SU-DHL-6 (cell line): ENCODE results near the gene SH2B2.

ENCODE experiments used
- H2AFZ ChIP-seq: fragments of 200-600 bp; sonication (generic); 2 replicates; pipeline ENCODE4 v1.6.1; 2014; ENCODE audit warnings: low read depth, mild to moderate bottlenecking, moderate library complexity, mixed read lengths, antibody characterized with exemption, low read length; ENCODE audit not compliant: severe bottlenecking
- H3F3A ChIP-seq: fragments of 200-600 bp; shearing (Covaris generic); 2 replicates; pipeline ENCODE4 v1.6.0; 2016; ENCODE audit warnings: antibody characterized with exemption, mild to moderate bottlenecking; ENCODE audit not compliant: insufficient read depth
- H3K27ac ChIP-seq: fragments of 200-600 bp; sonication (generic); 2 replicates; pipeline ENCODE4 v1.5.1; 2016; ENCODE audit warnings: low read depth, mild to moderate bottlenecking, low read length, moderate library complexity, mixed read lengths
- H3K27me3 ChIP-seq: fragments of 200-600 bp; sonication (generic), shearing (Covaris generic); 2 replicates; pipeline ENCODE4 v1.6.0; 2014; ENCODE audit warnings: mild to moderate bottlenecking, low read length
- H3K36me3 ChIP-seq: fragments of 200-600 bp; sonication (generic); 2 replicates; pipeline ENCODE4 v1.6.1; 2014; ENCODE audit warnings: mild to moderate bottlenecking, low read length, mixed read lengths
- H3K4me2 ChIP-seq: fragments of 300-600, 200-600 bp; shearing (Covaris generic), sonication (generic); 2 replicates; pipeline ENCODE4 v1.6.0; 2014; ENCODE audit warnings: low read length, low read depth, mild to moderate bottlenecking; ENCODE audit not compliant: poor library complexity, severe bottlenecking
- H3K4me3 ChIP-seq: fragments of 200-600 bp; sonication (generic); 2 replicates; pipeline ENCODE4 v1.5.1; 2014; ENCODE audit warnings: antibody characterized with exemption, low read length, mild to moderate bottlenecking, mixed read lengths; ENCODE audit not compliant: insufficient read depth, poor library complexity, severe bottlenecking
- H3K79me2 ChIP-seq: fragments of 200-600 bp; sonication (generic); 2 replicates; pipeline ENCODE4 v1.6.1; 2014; ENCODE audit warnings: mild to moderate bottlenecking, low read length, moderate library complexity; ENCODE audit not compliant: insufficient read depth
- H3K9ac ChIP-seq: fragments of 200-600 bp; sonication (generic); 2 replicates; pipeline ENCODE4 v1.7.0; 2014; ENCODE audit warnings: mild to moderate bottlenecking, low read length
- H3K9me2 ChIP-seq: fragments of 200-600 bp; sonication (generic); replicated peaks from 2 replicates; pipeline ENCODE4 v1.6.1; 2014; ENCODE audit warnings: low read length; ENCODE audit not compliant: insufficient read depth
- H3K9me3 ChIP-seq: fragments of 200-600 bp; sonication (generic); 2 replicates; pipeline ENCODE4 v1.6.1; 2014; ENCODE audit warnings: low read length, mixed read lengths; ENCODE audit not compliant: insufficient read depth
- H4K20me1 ChIP-seq: fragments of 200-600 bp; sonication (generic); 2 replicates; pipeline ENCODE4 v1.6.1; 2014; ENCODE audit warnings: low read depth, mild to moderate bottlenecking, antibody characterized with exemption, low read length, moderate library complexity, mixed read lengths
- CTCF ChIP-seq: fragments of 200-600 bp; sonication (generic); IDR thresholded peaks from one replicate; pipeline ENCODE4 v1.5.1; 2017; ENCODE audit warnings: antibody characterized with exemption, mild to moderate bottlenecking, low read length, moderate library complexity; ENCODE audit not compliant: insufficient read depth, poor library complexity, severe bottlenecking
- EZH2phosphoT487 ChIP-seq: fragments of 200-600 bp; sonication (generic), shearing (Covaris generic); conservative IDR thresholded peaks from 2 replicates; pipeline ENCODE4 v1.6.1; 2018; ENCODE audit warnings: mild to moderate bottlenecking, antibody characterized with exemption, low read length, moderate library complexity, mixed read lengths

SH2B2 gene

DNA sequence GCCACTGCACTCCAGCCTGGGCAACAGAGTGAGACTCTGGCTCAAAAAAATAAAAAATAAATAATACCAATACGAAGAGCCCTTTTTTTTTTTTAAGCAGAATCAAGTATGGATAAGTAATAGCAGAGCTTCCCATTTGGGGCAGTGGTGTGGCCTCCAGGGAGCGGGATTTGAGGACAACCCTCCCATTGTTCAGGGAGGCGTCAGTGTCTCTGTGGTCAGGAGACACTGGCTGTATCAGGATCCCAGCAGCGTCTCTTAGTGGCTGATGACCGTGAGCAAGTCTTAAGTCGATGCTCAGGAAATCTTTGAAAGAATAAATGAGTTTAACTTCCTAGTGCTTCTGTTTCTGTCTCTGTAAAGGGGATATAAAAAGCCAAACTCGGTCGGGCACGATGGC, 25.2 kb upstream of the SH2B2 start:
- Histone ChIP-seq H3K9me2 (no peaks in the 10 kb centered on the region), H3K79me2 (no peaks in the 10 kb centered on the region), H3K4me2 (no peak overlapping the region), H3K36me3 (no peaks in the 10 kb centered on the region), H3K4me3 (no peak overlapping the region), H3K27me3 (no peaks in the 10 kb centered on the region), H3F3A (0 out of 2 replicates have a peak, but pooled peaks cover 3% of the 10 kb centered on the region), H3K9ac (no peak overlapping the region), H3K9me3 (no peaks in the 10 kb centered on the region), H4K20me1 (no peaks in the 10 kb centered on the region; the same call in 1 of the 2 replicates), H2AFZ (no peak overlapping the region), H3K27ac (no peak overlapping the region)
- no peak for TF ChIP-seq EZH2phosphoT487
- TF ChIP-seq CTCF = no peak

DNA sequence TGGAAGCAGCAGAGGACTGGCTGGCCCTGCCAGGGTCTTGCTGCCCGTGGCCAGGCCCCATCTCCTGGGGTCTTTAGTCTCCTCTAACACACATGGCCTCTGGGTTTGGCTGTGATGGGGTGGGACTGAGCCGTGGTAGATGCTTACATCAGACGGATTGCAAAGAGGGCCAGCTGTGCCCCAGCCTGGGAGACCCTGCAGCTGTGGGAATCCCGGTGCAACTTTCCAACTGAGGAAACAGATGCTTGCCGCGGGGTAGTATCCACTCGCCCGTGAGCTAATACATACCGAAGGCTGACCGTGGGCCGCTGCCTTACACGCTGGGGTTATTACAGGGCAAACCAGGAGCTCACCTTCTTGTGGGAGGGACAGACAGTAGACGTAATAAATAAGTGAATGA, 24.1 kb upstream of the SH2B2 start:
- Histone ChIP-seq H3K9ac (no peak overlapping the region), H3K9me2 (no peaks in the 10 kb centered on the region), H3K4me3 (no peak overlapping the region), H3F3A (no peaks in the 10 kb centered on the region), H2AFZ (no peak overlapping the region), H3K36me3 (no peaks in the 10 kb centered on the region), H3K27ac (no peak overlapping the region), H4K20me1 (no peaks in the 10 kb centered on the region; the same call in 1 of the 2 replicates), H3K27me3 (no peaks in the 10 kb centered on the region), H3K9me3 (no peaks in the 10 kb centered on the region), H3K79me2 (no peaks in the 10 kb centered on the region), H3K4me2 (no peak overlapping the region)
- no peak for TF ChIP-seq EZH2phosphoT487
- TF ChIP-seq CTCF = no peak

DNA sequence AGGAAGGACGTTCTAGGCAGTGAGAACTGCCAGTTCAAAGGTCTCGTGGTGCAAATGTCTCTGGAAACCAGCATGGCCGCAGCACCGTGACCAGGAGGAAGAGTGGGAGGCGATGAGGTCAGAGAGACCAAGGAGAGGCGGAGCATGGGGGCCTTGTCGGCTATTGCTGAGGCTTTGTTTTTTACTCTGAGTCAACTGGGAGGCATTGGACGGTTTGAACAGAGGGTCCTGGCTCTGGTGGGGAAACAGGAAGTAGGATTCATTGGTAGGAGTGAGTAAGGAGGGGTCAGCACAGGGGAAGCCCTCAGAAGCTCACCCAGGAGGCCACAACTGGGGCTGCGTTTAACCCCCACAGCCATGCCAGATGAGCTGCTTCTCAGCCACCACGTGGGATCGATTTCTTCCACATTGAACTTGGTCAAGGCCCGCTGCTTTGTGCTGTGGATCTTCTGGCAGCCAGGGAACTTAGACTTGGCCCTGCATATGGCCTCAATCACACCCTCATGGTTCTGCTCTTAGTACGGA, 22.2 kb upstream of the SH2B2 start:
- Histone ChIP-seq H3K27ac (no peak overlapping the region), H2AFZ (no peak overlapping the region), H3K9me3 (no peaks in the 10 kb centered on the region), H3K4me2 (no peak overlapping the region), H3K27me3 (no peaks in the 10 kb centered on the region), H3K79me2 (no peaks in the 10 kb centered on the region), H3K9me2 (no peaks in the 10 kb centered on the region), H3K36me3 (no peaks in the 10 kb centered on the region), H3K9ac (no peak overlapping the region), H3F3A (no peaks in the 10 kb centered on the region), H3K4me3 (no peak overlapping the region), H4K20me1 (no peaks in the 10 kb centered on the region)
- TF ChIP-seq CTCF = no peak
- TF ChIP-seq EZH2phosphoT487 = no peak
